ENCODE measurements around the gene NPW. TPM values are rescaled to one million over a fixed set of nuclear protein-coding genes. Genes with fewer than 3 reads are reported as not detected.

The NPW gene
- polyA plus RNA-seq, 1 donor from 2014 or later, result not detected

DNA sequence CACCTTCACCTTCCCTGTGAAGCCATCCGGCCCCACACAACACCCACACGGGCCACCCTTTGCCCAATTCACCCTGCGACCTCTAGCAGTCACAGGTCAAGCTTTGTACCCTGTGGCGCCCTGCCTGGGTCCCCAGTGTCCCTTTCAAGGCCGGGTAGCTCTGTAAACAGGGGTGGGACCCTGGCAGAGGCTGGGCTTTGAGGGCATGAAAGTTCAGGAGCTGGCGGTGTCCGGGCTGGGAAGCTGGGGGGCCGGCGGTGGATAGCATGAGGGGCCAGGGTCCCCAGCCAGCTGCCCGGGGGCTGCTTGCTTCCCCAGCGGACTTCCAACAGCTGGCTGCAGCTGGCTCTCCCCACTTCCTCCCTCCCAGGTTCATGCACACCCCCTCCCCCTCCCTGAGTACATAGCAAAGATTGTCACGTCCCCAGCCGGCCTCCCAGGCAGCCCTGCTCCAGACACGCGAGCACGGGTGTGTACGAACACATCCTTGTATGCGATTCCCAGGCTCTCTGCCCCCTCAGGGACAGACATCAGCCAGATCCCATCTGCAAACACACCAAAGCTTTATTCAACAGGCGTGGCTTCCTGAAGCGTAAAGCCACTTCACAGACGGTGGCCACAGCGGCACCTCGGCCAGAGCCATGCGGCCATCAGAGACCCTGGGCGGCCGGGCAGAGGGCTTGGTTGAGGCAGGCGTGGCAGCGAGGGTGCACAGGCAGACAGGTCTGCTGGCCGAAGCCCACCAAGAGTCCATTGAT lies 19.9 kb downstream of the NPW start:
- Mint-ChIP-seq H3K27ac (no peak overlapping the region), H3K4me1 (no peaks in the 10 kb centered on the region), H3K4me3 (no peak overlapping the region), H3K27me3 (peaks cover 2% of the 10 kb centered on the region), H3K36me3 (no peaks in the 10 kb centered on the region), H3K9me3 (no peaks in the 10 kb centered on the region)

DNA sequence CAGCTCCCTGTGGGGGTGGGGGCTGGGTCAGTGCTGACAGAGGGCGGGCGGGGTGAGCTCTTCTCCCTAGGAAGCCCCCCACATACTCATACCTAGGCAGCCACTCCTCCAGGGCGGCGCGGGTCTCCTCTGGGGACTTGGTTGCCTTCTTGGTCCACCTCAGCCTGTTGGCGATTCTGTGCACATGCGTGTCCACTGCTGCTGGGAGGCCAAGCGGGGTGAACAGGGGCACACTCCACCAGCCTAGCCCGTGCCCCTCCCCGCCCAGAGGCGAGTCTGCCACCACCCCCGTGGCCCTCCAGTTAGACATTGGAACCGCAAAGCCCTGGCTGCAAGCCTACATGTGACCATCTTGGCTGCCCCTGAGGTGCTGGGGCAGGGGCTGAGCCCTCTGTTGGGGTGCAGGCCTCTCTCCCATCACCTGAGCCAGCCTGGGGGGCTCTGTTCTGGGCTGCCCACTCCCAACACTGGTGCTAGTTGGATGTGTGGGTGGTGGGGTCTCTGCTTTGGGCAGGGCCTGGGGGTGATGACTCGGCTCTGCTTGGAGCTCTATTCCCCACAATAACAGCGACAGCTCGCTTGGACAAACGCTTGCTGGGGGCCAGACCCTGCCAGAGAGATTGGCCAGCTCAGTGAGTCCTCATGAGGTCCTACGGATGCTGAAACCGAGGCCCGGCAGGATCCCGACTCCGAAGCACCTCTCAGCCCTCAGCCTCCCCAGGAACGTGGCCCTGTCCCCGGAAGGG lies 20.6 kb downstream of the NPW start:
- no peak overlapping the region for H3K27ac Mint-ChIP-seq
- H3K4me3 Mint-ChIP-seq, result no peak overlapping the region
- H3K36me3 Mint-ChIP-seq, result no peaks in the 10 kb centered on the region
- no peaks in the 10 kb centered on the region for H3K4me1 Mint-ChIP-seq
- no peaks in the 10 kb centered on the region for H3K9me3 Mint-ChIP-seq
- no peaks in the 10 kb centered on the region for H3K27me3 Mint-ChIP-seq

DNA sequence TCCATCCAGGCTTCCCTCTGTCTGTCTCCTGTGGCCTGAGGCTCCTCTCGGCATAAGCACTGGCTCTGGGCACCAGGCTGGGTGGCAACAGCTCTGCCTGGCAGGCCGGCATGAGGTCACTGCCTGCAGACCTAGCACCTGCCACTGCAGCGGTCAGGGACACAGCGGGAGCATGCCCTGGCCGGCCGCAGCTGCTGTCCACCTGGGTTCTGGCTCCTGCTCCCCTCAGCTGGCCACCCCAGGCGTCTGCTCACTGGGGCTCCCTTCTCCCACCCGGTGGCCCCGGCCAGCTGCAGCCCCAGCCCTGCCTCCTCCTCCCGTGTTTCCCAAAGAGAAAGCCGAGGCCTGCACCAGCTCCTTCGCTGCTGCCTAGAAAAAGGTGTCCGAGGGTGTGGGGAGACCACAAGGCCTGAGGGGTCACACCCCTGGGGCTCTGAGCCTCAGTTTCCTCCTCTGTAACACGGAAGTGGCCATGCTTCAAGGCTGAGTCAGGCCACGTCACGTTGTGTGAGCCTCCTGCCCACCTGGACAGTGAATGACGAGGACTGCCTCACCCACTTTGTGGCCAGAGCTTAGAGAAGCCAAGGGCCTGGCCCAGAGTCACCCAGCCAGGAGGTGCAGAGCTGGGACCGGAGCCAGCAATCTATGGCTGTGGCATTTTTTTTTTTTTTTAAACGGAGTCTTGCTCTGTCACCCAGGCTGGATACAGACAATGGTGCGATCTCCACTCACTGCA lies 21.4 kb downstream of the NPW start:
- no peaks in the 10 kb centered on the region for H3K4me1 Mint-ChIP-seq
- H3K9me3 Mint-ChIP-seq, result no peaks in the 10 kb centered on the region
- no peaks in the 10 kb centered on the region for H3K27me3 Mint-ChIP-seq
- H3K4me3 Mint-ChIP-seq, result no peak overlapping the region
- no peak overlapping the region for H3K27ac Mint-ChIP-seq
- no peaks in the 10 kb centered on the region for H3K36me3 Mint-ChIP-seq

DNA sequence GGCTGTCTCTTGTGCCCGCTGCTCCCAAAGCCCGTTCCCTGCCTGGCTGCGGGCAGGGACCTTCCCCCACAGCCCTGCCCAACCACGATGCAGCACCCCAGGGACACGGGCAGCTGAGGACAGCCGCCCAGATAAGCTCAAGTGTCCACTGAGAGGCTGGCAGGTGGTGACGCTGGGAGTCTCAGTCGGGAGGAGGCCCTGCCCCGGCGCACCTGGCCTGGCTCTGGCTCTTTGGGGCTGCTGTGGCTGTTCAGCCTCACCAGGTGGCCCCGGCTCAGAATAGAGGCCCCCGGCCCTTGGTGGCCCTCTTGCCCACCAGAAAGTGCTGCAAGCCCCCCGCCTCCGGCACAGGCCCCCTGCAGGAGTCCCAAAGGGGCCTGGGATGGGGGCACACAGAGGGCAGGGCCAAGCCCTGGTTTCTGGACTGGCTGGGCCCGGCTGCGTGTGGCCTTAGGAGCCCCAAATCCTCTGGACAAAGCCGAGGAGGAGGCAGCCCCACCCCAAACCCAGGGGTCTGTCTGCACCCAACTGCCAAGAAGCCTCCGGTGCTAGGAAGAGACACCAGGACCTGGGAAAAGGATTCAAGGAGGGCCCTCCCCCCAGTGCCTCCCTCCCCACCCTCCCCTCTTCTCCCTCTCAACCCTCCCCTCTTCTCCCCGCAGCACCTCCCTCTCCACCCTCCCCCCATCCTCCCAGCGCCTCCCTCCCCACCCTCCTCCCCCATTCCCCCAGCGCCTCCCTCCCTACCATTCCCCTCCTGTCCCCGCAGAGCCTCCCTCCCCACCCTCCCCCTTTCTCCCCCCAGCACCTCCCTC lies 22.8 kb downstream of the NPW start:
- Mint-ChIP-seq H3K4me1 (peaks cover 4 to 6% (median 6%) of the 10 kb centered on the region in 3 donors), H3K27ac (no peak overlapping the region), H3K9me3 (no peaks in the 10 kb centered on the region), H3K27me3 (no peaks in the 10 kb centered on the region), H3K36me3 (peaks cover 2% of the 10 kb centered on the region), H3K4me3 (no peak overlapping the region)

DNA sequence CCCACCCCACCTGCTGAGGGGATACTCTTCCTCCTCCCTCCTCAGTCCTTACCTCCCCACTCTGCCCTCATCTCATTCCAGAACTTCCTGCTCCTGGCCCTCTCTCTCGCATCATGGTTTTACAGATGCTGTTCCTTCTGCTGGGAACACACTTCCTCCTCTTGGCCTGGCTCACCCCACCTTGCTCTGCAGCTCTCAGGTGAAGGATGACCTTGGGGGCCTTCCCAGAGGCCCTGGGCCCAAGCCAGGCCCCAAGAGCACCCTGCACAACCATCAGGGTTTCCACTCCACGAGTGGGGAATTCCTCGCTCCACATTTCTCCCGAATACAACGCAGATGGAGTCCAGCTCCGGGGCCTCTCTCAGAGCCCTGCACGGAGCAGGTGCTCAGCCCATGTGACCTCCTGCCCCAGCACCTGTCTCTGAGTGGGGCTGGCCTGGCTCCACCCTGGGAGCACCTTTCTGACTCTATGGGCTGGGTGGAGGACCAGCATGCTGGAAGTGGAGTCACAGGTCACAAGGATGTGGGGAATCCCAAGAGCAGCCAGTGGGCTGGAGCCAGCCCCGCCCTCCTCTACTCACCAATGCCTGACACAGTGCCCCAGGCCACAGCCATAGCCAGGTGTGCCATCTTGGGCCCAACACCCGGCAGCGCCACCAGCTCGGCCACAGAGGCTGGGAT lies 23.5 kb downstream of the NPW start:
- H3K4me3 Mint-ChIP-seq, result no peak overlapping the region

DNA sequence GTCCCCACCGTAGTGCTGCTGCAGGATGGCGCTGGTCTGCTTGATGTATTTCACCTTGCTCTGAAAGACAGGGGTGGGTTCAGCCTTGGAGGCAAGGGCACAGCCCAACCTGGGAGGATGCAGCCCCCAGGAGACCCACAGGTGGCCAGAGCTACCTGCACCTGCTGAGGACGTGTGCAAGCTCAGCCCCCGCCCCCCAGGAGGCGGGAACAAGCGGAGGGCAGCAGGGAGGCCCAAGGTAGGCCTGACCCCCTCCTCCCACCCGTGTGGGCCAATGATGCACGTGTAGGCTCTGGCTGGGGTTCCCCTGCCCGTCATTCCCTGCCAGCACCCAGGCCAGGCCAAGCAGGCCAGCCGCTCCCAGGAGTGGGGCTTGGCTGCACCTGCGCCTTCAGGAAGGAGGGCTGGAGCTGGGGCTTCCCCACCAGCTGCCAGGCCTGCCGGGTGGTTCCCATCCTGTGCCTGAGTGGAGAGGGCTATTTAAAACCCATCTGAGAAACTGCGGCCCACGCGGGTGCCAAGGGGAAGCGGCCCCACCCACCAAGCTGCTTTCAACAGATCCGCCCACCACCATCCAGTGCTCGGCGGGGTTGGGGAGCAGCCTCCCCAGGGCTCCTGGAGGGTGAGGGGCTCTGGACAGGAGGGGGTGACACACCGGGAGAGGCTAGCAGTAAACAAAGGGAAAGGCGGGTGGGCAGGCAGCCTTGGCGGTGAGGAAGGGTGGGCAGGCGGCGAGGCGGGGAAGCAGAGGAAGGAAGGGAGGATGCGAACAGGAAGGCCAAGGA lies 24.3 kb downstream of the NPW start:
- Mint-ChIP-seq H3K4me1 (peaks cover 4 to 11% (median 10%) of the 10 kb centered on the region in 3 donors), H3K36me3 (peaks cover 2% of the 10 kb centered on the region), H3K9me3 (no peaks in the 10 kb centered on the region), H3K27ac (no peak overlapping the region), H3K4me3 (no peak overlapping the region), H3K27me3 (no peaks in the 10 kb centered on the region)

More for the DNA sequence above, 23.5 kb downstream of the NPW start:
- Mint-ChIP-seq H3K27ac (peak overlapping the region in 1 of 3 donors; percentile 73), H3K4me1 (peaks cover 4 to 6% (median 6%) of the 10 kb centered on the region in 3 donors), H3K9me3 (no peaks in the 10 kb centered on the region), H3K36me3 (peaks cover 2% of the 10 kb centered on the region), H3K27me3 (no peaks in the 10 kb centered on the region)

DNA sequence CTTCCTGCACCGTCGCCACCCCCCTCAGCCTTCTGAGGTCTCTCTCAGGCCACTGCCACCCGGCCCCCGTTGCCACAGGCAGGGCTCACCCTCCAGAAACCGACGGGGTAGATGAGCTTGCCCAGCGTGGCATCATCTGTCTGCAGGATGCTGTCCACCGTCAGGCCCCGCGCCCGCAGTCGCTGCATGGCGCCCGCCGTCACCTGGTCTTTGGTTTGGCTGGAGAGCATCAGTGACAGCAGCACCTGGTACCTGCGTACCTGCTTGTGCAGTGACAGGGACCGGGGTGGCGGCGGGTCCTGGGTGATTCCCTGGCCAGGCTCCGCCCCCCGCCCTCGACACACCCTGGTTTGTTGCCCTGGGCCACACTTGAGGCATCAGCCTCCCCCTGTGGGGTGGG lies 25.0 kb downstream of the NPW start:
- no peaks in the 10 kb centered on the region for H3K27me3 Mint-ChIP-seq
- no peak overlapping the region for H3K27ac Mint-ChIP-seq
- H3K4me3 Mint-ChIP-seq, result peak overlapping the region in 2 of 4 donors; percentile 47 to 48
- H3K4me1 Mint-ChIP-seq, result peaks cover 4 to 12% (median 11%) of the 10 kb centered on the region in 3 donors
- no peaks in the 10 kb centered on the region for H3K9me3 Mint-ChIP-seq
- H3K36me3 Mint-ChIP-seq, result peaks cover 2% of the 10 kb centered on the region

DNA sequence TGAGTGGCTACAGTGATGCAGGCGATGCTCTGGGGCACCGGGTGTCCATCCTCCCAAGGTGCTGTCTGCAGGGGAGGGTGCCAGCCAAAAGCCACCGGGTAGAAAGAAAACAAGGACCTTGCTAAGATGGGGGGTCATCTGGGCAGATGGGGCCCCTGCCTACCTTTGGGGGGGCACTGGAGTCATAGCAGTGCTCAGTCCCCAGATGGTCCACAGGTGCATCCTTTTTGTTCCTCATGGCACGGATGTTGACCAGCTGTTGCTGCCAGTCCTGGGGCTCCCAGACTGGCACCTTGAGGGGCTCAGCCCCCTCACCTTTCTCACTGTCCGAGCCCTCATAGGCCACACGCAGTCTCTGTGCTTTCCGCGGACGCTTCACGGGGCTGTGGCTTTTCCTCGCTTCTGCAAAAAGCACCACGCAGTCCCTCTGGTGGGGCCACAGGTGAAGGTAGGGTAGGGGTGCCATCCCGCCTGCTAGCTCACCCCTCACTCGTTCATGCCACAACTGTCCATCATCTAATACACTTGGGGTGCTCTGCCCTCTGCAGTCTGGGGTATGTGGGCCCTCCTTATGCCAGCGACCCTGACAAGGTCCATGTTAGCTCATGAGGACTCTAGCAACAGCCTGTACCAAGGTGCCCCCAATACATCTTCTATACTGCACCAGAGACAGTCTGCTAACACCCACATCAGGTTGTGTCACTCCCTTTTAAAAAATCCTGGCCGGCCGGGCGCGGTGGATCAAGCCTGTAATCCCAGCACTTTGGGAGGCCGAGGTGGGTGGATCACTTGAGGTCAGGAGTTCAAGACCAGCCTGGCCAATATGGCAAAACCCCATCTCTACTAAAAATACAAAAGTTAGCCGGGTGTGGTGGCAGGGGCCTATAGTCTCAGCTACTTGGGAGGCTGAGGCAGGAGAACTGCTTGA lies 26.6 kb downstream of the NPW start:
- Mint-ChIP-seq H3K9me3 (no peaks in the 10 kb centered on the region), H3K4me1 (peaks cover 4 to 12% (median 11%) of the 10 kb centered on the region in 3 donors), H3K4me3 (peak overlapping the region; percentile 73 to 96 (median 90)), H3K27me3 (no peaks in the 10 kb centered on the region), H3K36me3 (peaks cover 2% of the 10 kb centered on the region), H3K27ac (peak overlapping the region in 2 of 3 donors; percentile 22 to 43)

DNA sequence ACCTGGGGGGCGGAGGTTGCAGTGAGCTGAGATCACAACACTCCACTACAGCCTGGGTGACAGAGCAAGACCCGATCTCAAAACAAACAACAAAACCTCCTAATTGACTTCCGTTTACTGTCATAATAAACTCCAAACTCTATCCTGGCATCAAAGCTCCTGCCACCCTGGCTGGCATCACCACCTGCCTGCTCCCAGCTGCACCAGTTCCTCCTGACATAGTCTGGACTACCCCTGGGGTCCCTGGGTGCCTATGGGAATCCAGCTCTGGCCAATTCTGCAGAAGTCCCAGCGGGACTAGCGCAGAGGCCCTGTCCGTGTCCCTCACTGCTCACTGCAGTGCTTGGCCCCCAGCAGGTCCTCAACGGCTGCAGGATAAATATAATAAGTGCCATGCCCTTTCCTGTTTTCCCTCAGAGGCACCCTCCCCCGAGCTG lies 27.3 kb downstream of the NPW start:
- Mint-ChIP-seq H3K36me3 (peaks cover 2% of the 10 kb centered on the region), H3K9me3 (no peaks in the 10 kb centered on the region), H3K4me3 (peak overlapping the region; percentile 87 to 96 (median 92)), H3K4me1 (peaks cover 4 to 12% (median 11%) of the 10 kb centered on the region in 3 donors), H3K27ac (peak overlapping the region in 1 of 3 donors; percentile 67), H3K27me3 (no peaks in the 10 kb centered on the region)

DNA sequence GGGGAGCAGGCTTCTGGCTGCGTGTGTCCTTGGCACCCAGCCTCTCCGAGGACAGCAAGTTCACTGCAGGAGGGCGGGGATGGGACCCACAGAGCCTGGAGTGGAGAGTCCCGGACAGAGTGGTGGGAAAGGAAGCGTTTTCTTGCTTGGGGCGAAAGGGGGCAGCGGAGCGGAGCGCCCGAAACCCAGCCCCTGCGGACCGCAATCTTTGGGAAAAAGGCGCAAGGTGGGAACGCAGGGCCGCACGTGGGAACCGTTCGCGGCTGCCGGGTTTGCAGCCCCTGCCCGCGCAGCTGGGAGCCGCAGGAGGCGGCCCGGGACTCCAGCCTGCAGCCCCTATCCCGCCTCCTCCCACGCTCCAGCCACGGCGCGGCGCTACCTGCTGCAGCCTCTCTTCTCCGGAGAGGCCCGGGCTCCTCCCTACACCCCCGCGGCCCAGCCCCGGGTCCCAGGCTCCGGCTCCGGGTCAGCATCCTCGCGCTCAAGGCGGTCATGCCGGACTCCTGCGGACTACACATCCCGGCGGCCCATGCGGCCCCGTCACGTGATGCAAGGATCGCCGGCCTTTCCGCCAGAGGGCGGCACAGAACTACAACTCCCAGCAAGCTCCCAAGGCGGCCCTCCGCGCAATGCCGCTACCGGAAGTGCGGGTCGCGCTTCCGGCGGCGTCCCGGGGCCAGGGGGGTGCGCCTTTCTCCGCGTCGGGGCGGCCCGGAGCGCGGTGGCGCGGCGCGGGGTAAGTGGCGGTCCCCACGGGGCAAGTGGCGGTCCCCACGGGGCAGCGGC lies 27.9 kb downstream of the NPW start, which contains the start of the genes NTHL1 and TSC2:
Gene NTHL1, minus strand, starts transcription at position 505 of the 786 bp plus-strand sequence. Its CDS starts 11 bp downstream, at position 494.
Gene TSC2, plus strand, starts transcription at position 656 of the 786 bp plus-strand sequence. CDS start 631 bp downstream, outside the sequence.
- Mint-ChIP-seq H3K4me1 (peaks cover 4 to 12% (median 11%) of the 10 kb centered on the region in 3 donors), H3K36me3 (peaks cover 2% of the 10 kb centered on the region), H3K9me3 (no peaks in the 10 kb centered on the region), H3K27ac (peak within 1 kb of the TSS; percentile 67 to 90 (median 86)), H3K27me3 (no peaks in the 10 kb centered on the region), H3K4me3 (peak within 1 kb of the TSS; percentile 87 to 96 (median 94))

DNA sequence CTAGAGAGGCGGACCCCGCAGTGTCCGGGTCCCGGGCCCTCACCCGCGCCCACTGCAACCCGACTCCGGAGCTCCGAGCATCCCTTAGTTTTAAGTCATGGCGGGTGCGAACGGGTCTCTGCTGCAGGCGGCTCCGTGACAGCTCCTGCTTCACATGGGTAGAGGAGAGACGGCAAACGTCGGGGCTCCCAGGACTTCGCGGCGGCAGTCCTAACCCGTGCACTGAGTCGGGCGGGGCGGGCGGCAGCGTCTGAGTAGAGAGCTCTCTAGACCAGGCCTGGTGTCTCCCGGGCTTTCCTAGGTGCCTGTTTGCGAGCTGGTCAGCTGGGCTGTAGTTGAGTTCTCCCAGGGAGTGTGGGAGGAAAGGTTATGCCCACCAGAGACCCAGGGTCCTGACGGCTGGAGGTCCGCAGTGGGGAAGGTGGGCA lies 28.5 kb downstream of the NPW start:
- H3K36me3 Mint-ChIP-seq, result peaks cover 2% of the 10 kb centered on the region
- H3K4me3 Mint-ChIP-seq, result peak overlapping the region; percentile 87 to 96 (median 94)
- peak overlapping the region in 2 of 3 donors; percentile 86 to 90 for H3K27ac Mint-ChIP-seq
- peaks cover 4 to 12% (median 11%) of the 10 kb centered on the region in 3 donors for H3K4me1 Mint-ChIP-seq
- H3K9me3 Mint-ChIP-seq, result no peaks in the 10 kb centered on the region
- no peaks in the 10 kb centered on the region for H3K27me3 Mint-ChIP-seq

Data from IgD-negative memory B cell (primary cell).